HG03175 (cell line): ENCODE data around the gene SPINK4.

Source experiments
- ATAC-seq: cut with Tn5 transposase; IDR thresholded peaks from one replicate; pipeline ENCODE4 v1.9.1; 2021; ENCODE audit warnings: mild to moderate bottlenecking, moderate library complexity; ENCODE audit not compliant: unreplicated experiment

SPINK4 gene

GRCh38 chr9:33256236-33256635, 16.3 kb downstream of the SPINK4 start:
- no peak for ATAC-seq

- ATAC-seq = no peak
Observed at GRCh38 chr9:33257276-33257675, 17.3 kb downstream of the SPINK4 start.

- ATAC-seq = no peak
Observed at GRCh38 chr9:33260372-33260771, 20.4 kb downstream of the SPINK4 start.

GRCh38 chr9:33263131-33264002, 23.4 kb downstream of the SPINK4 start:
- no peak for ATAC-seq

- peak; percentile 31 for ATAC-seq
Observed at GRCh38 chr9:33264003-33264472, 24.1 kb downstream of the SPINK4 start.

GRCh38 chr9:33264473-33265177, 24.7 kb downstream of the SPINK4 start, which contains the start of the genes BAG1 and CHMP5:
TSS of gene BAG1 (minus strand) at chr9:33264708.
TSS of gene CHMP5 (plus strand) at chr9:33265049. CDS start at chr9:33265079, 30 bp downstream.
- peak; percentile 90 for ATAC-seq

GRCh38 chr9:33265211-33265865, 25.4 kb downstream of the SPINK4 start:
- no peak for ATAC-seq

GRCh38 chr9:33267151-33267767, 27.3 kb downstream of the SPINK4 start:
- ATAC-seq = no peak

GRCh38 chr9:33270146-33270545, 30.2 kb downstream of the SPINK4 start:
- ATAC-seq = no peak

GRCh38 chr9:33272061-33272460, 32.1 kb downstream of the SPINK4 start:
- ATAC-seq = no peak

GRCh38 chr9:33273266-33273971, 33.5 kb downstream of the SPINK4 start:
- no peak for ATAC-seq

- no peak for ATAC-seq
Observed at GRCh38 chr9:33273972-33274328, 34.0 kb downstream of the SPINK4 start.

GRCh38 chr9:33277484-33277883, 37.5 kb downstream of the SPINK4 start:
- no peak for ATAC-seq

- ATAC-seq = no peak
Observed at GRCh38 chr9:33285502-33285901, 45.5 kb downstream of the SPINK4 start.

- no peak for ATAC-seq
Observed at GRCh38 chr9:33287087-33287490, 47.1 kb downstream of the SPINK4 start.

- ATAC-seq = no peak
Observed at GRCh38 chr9:33288235-33288634, 48.3 kb downstream of the SPINK4 start.

- no peak for ATAC-seq
Observed at GRCh38 chr9:33288828-33289483, 49.0 kb downstream of the SPINK4 start.

GRCh38 chr9:33289496-33289895, 49.5 kb downstream of the SPINK4 start:
- no peak for ATAC-seq

GRCh38 chr9:33289936-33290246, 49.9 kb downstream of the SPINK4 start:
- no peak for ATAC-seq
